GM23338 (cell line): ENCODE results near the gene AGBL2. TPM values are rescaled to one million over a fixed set of nuclear protein-coding genes. Genes with fewer than 3 reads are reported as not detected.

Experiments
- CREB1 ChIP-seq: fragments of 250-450 bp; sonication (Bioruptor Pico); IDR thresholded peaks from 2 replicates; pipeline ENCODE4 v1.5.0; 2020; ENCODE audit warnings: low read depth, mild to moderate bottlenecking, moderate library complexity
- NANOG ChIP-seq: IDR thresholded peaks from 2 replicates; pipeline ENCODE4 v1.6.1; 2016; ENCODE audit warnings: antibody characterized with exemption, borderline replicate concordance
- STAT1 ChIP-seq: IDR thresholded peaks from one replicate; pipeline ENCODE4 v1.6.1; 2016; ENCODE audit warnings: antibody characterized with exemption; ENCODE audit not compliant: unreplicated experiment
- ZNF331 ChIP-seq: fragments of 250-450 bp; sonication (Bioruptor Pico); IDR thresholded peaks from 2 replicates; pipeline ENCODE4 v1.5.0; 2020; ENCODE audit warnings: low read depth, mild to moderate bottlenecking, moderate library complexity
- polyA plus RNA-seq: library from polyadenylated mRNA; unstranded; fragments of >200 nt; fragmentation: Nextera tagmentation; extraction: Ambion mirVana; gene quantifications from 2 replicates; pipeline ENCODE4 v1.2.1, GENCODE V29; 2016
- small RNA-seq: library from RNA; depleted of rRNA; stranded (forward); fragments of <200 nt; gene quantifications from one replicate; pipeline ENCODE3, GENCODE V24; 2014; ENCODE audit warnings: low replicate concordance
- total RNA-seq: library from RNA; depleted of rRNA; stranded (reverse); fragments of >200 nt; shearing (Covaris generic); gene quantifications from 2 replicates; pipeline ENCODE4 v1.2.3, GENCODE V29; 2014; rRNA removed
- TF ChIP-seq, protein P1 (sequence below): IDR thresholded peaks from one replicate; pipeline ENCODE4 v1.6.1; 2018; ENCODE audit warnings: antibody characterized with exemption; ENCODE audit not compliant: unreplicated experiment
- TF ChIP-seq, protein P2 (sequence below): IDR thresholded peaks from 2 replicates; pipeline ENCODE4 v1.6.1; 2016; ENCODE audit warnings: antibody characterized with exemption

Gene AGBL2
- total and polyA plus RNA-seq, 2 experiments from 2014 or later = 5.1 to 5.6 TPM

DNA sequence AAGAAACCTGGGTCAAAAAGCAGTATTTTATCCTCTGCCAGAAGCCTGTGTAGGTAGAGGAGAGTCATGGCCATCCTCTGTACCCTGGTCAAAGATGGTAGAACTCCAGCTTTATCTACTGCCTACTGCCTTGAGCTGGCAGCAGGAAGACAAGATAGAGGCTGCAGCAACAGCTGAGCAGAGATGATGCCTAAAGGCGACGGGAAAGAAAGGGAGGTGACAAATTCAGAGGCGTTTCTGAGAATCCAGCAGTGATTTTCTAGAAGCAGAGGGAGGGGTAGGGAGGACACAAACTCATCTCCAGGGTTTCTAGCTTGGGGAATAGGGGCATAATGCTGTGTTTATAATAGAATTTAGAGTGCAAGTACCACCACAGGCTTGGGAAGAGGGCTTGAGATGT, 105.5 kb downstream of the AGBL2 start (continued):
- TF ChIP-seq NANOG = no peak
- TF ChIP-seq, protein P1, sequence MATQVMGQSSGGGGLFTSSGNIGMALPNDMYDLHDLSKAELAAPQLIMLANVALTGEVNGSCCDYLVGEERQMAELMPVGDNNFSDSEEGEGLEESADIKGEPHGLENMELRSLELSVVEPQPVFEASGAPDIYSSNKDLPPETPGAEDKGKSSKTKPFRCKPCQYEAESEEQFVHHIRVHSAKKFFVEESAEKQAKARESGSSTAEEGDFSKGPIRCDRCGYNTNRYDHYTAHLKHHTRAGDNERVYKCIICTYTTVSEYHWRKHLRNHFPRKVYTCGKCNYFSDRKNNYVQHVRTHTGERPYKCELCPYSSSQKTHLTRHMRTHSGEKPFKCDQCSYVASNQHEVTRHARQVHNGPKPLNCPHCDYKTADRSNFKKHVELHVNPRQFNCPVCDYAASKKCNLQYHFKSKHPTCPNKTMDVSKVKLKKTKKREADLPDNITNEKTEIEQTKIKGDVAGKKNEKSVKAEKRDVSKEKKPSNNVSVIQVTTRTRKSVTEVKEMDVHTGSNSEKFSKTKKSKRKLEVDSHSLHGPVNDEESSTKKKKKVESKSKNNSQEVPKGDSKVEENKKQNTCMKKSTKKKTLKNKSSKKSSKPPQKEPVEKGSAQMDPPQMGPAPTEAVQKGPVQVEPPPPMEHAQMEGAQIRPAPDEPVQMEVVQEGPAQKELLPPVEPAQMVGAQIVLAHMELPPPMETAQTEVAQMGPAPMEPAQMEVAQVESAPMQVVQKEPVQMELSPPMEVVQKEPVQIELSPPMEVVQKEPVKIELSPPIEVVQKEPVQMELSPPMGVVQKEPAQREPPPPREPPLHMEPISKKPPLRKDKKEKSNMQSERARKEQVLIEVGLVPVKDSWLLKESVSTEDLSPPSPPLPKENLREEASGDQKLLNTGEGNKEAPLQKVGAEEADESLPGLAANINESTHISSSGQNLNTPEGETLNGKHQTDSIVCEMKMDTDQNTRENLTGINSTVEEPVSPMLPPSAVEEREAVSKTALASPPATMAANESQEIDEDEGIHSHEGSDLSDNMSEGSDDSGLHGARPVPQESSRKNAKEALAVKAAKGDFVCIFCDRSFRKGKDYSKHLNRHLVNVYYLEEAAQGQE = no peak
- TF ChIP-seq STAT1 = no peak
- no peak for TF ChIP-seq ZNF331
- no peak for TF ChIP-seq CREB1
- TF ChIP-seq, protein P2, sequence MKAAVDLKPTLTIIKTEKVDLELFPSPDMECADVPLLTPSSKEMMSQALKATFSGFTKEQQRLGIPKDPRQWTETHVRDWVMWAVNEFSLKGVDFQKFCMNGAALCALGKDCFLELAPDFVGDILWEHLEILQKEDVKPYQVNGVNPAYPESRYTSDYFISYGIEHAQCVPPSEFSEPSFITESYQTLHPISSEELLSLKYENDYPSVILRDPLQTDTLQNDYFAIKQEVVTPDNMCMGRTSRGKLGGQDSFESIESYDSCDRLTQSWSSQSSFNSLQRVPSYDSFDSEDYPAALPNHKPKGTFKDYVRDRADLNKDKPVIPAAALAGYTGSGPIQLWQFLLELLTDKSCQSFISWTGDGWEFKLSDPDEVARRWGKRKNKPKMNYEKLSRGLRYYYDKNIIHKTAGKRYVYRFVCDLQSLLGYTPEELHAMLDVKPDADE = no peak

Small RNA genes within 50 kb of the gene (small RNA-seq; reads per million reads assigned to genes)
- not detected for gene RF00019

Other genes starting within 250 kb of the AGBL2 start
- 233 TPM in 2 replicates for gene CELF1, start 162.2 kb downstream of the AGBL2 start, total RNA-seq
- gene CELF1, start 162.2 kb downstream of the AGBL2 start, polyA plus RNA-seq = 124 and 134 TPM in 2 replicates
- 87.0 and 109 TPM in 2 replicates for gene PTPMT1, start 149.8 kb downstream of the AGBL2 start, total RNA-seq
- 106 and 109 TPM in 2 replicates for gene PTPMT1, start 149.8 kb downstream of the AGBL2 start, polyA plus RNA-seq
- 16.6 and 17.2 TPM in 2 replicates for gene KBTBD4, start 136.4 kb downstream of the AGBL2 start, total RNA-seq
- gene KBTBD4, start 136.4 kb downstream of the AGBL2 start, polyA plus RNA-seq = 4.1 and 5.8 TPM in 2 replicates
- gene NDUFS3, start 136.3 kb downstream of the AGBL2 start, total RNA-seq = 99.5 and 108 TPM in 2 replicates
- gene NDUFS3, start 136.3 kb downstream of the AGBL2 start, polyA plus RNA-seq = 168 and 185 TPM in 2 replicates
- not detected in 2 replicates for gene FAM180B, start 128.7 kb downstream of the AGBL2 start, total RNA-seq
- not detected in 2 replicates for gene FAM180B, start 128.7 kb downstream of the AGBL2 start, polyA plus RNA-seq
- 6.6 TPM in 2 replicates for gene C1QTNF4, start 121.0 kb downstream of the AGBL2 start, total RNA-seq
- gene C1QTNF4, start 121.0 kb downstream of the AGBL2 start, polyA plus RNA-seq = 5.2 and 5.7 TPM in 2 replicates
- gene MTCH2, start 72.8 kb downstream of the AGBL2 start, total RNA-seq = 90.9 and 92.0 TPM in 2 replicates
- 155 and 163 TPM in 2 replicates for gene MTCH2, start 72.8 kb downstream of the AGBL2 start, polyA plus RNA-seq
- gene FNBP4, start 52.0 kb upstream of the AGBL2 start, total RNA-seq = 64.0 and 102 TPM in 2 replicates
- 45.1 and 55.5 TPM in 2 replicates for gene FNBP4, start 52.0 kb upstream of the AGBL2 start, polyA plus RNA-seq
- gene NUP160, start 133.0 kb upstream of the AGBL2 start, total RNA-seq = 101 and 108 TPM in 2 replicates
- gene NUP160, start 133.0 kb upstream of the AGBL2 start, polyA plus RNA-seq = 41.2 and 41.9 TPM in 2 replicates